Stomach (tissue), 9 donors: ENCODE results near the gene STK17A. TPM values are rescaled to one million over a fixed set of nuclear protein-coding genes. Genes with fewer than 3 reads are reported as not detected.

ENCODE experiments used
- DNase-seq, 2 donors: peaks; one replicate each; pipeline versions ENCODE4 v3.0.0 to v3.0.0-alpha.2; 2013 to 2019
- H3K27ac ChIP-seq, 5 donors: fragments of 200-600 bp in 4 of 5; sonication (generic) in 4 of 5; one replicate each; pipeline ENCODE4 v1.5.1; 2013 to 2019; ENCODE audit warnings: mild to moderate bottlenecking in 1 of 5, moderate library complexity in 1 of 5
- H3K27me3 ChIP-seq, 3 donors: fragments of 200-600 bp; sonication (generic); one replicate each; pipeline ENCODE4 v1.5.1; 2017 to 2019; ENCODE audit warnings: mixed run types in 1 of 3
- H3K36me3 ChIP-seq, 4 donors: fragments of 200-600 bp; sonication (generic); 1 replicate in 3 of 4; 2 replicates in 1 of 4; pipeline ENCODE4 v1.5.1; 2016 to 2019
- H3K4me1 ChIP-seq, 4 donors: fragments of 200-600 bp; sonication (generic); one replicate each; pipeline ENCODE4 v1.5.1; 2016 to 2019
- H3K4me3 ChIP-seq, 4 donors: fragments of 200-600 bp; sonication (generic) in 3 of 4; one replicate each; pipeline ENCODE4 v1.5.1; 2016 to 2019; ENCODE audit warnings: mild to moderate bottlenecking in 1 of 4
- H3K9me3 ChIP-seq, 4 donors: fragments of 200-600 bp; sonication (generic); one replicate each; pipeline ENCODE4 v1.5.1; 2016 to 2019
- CTCF ChIP-seq, 7 experiments: fragments of 450-650 bp in 4 of 7; fragments of 200-600 bp in 3 of 7; sonication (generic) in 3 of 7; IDR thresholded peaks; one replicate each; pipeline ENCODE4 v1.5.1; 2016 to 2019; ENCODE audit warnings: antibody characterized with exemption in 7 of 7, control low read depth in 2 of 7, mild to moderate bottlenecking in 1 of 7
- EP300 ChIP-seq: sonication (generic); formaldehyde crosslinking; IDR thresholded peaks from one replicate; pipeline ENCODE4 v1.6.1; 2017; ENCODE audit warnings: antibody characterized with exemption
- POLR2A ChIP-seq, 4 donors: fragments of 450-650 bp; IDR thresholded peaks; one replicate each; pipeline ENCODE4 v1.6.1; 2016; ENCODE audit warnings: antibody characterized with exemption in 4 of 4, control low read depth in 2 of 4, mild to moderate bottlenecking in 1 of 4, moderate library complexity in 1 of 4
- POLR2AphosphoS5 ChIP-seq, 3 donors: sonication (generic); formaldehyde crosslinking; IDR thresholded peaks; one replicate each; pipeline ENCODE4 v1.6.1; 2016; ENCODE audit warnings: antibody characterized with exemption in 3 of 3
- WGBS, 5 donors: extraction: QIAGEN DNeasy Blood & Tissue Kit in 3 of 5; methylation state at CpG; one replicate each; pipeline versions ENCODE4 v1.1.5 to v1.1.7; 2013 to 2018; 5-methylcytosine and 5-hydroxymethylcytosine counted together
- intact Hi-C: fragments of 100-400 bp; cut with DNase I; formaldehyde crosslinking; loops from one replicate; pipeline ENCODE4 v1.15.1; 2023; ENCODE audit warnings: low total_unique reads
- polyA plus RNA-seq, 3 donors: library from polyadenylated mRNA; stranded (reverse); fragments of 200-250 nt; gene quantifications; one replicate each; pipeline ENCODE4 v1.2.3, GENCODE V29; 2013
- total RNA-seq, 5 donors: library from RNA; depleted of rRNA; stranded (reverse); fragments of >200 nt; gene quantifications; one replicate each; pipeline versions ENCODE4 v1.1.0 to v1.2.3, GENCODE V29; 2014 to 2016
- donor health status: healthy with polysubstance abuse.
- donor health status: Bipolar disorder and iron deficiency.
- donor health status: healthy.

The STK17A gene
- total and polyA plus RNA-seq, 8 donors, result 6.3 to 33.0 (median 27.0) TPM

- WGBS, 5 donors, result 82 to 93% (median 90%) methylated on average over 4 to 6 of the region's 6 CpGs
- H3K27me3 ChIP-seq, result no peaks in the 10 kb centered on the region
- intact Hi-C loops, result no loop called here
- H3K4me1 ChIP-seq, result peaks cover 0 to 16% (median 11%) of the 10 kb centered on the region in 4 donors
- TF ChIP-seq EP300 (no peak), POLR2A (IDR thresholded peaks at IDR 0.05) (no peak), CTCF (IDR thresholded peaks at IDR 0.05) (no peak), POLR2AphosphoS5 (IDR thresholded peaks at IDR 0.05) (no peak)
- H3K9me3 ChIP-seq, result no peaks in the 10 kb centered on the region
- DNase-seq, result no peak
- no peak overlapping the region for H3K27ac ChIP-seq
- no peak overlapping the region for H3K4me3 ChIP-seq
- H3K36me3 ChIP-seq, result no peaks in the 10 kb centered on the region
These were observed 46.9 kb upstream of the STK17A start for GRCh38 chr7:43535810-43536585.

- Histone ChIP-seq H3K4me1 (peaks cover 0 to 16% (median 11%) of the 10 kb centered on the region in 4 donors), H3K4me3 (no peak overlapping the region), H3K9me3 (no peaks in the 10 kb centered on the region), H3K27ac (no peak overlapping the region), H3K27me3 (no peaks in the 10 kb centered on the region), H3K36me3 (no peaks in the 10 kb centered on the region)
- TF ChIP-seq POLR2A (IDR thresholded peaks at IDR 0.05), result no peak
- TF ChIP-seq EP300, result no peak
- TF ChIP-seq CTCF (IDR thresholded peaks at IDR 0.05), result no peak
- no peak for TF ChIP-seq POLR2AphosphoS5 (IDR thresholded peaks at IDR 0.05)
- no peak for DNase-seq
- WGBS, 5 donors, result 45 to 84% (median 63%) methylated on average over 15 of the region's 15 CpGs
- intact Hi-C loops, result no loop called here
These were observed 46.1 kb upstream of the STK17A start for GRCh38 chr7:43536773-43537172.

- TF ChIP-seq POLR2AphosphoS5 (IDR thresholded peaks at IDR 0.05) (no peak), EP300 (no peak), CTCF (IDR thresholded peaks at IDR 0.05) (no peak), POLR2A (IDR thresholded peaks at IDR 0.05) (no peak)
- H3K27me3 ChIP-seq, result no peaks in the 10 kb centered on the region
- intact Hi-C loops, result no loop called here
- WGBS, 5 donors, result 73 to 85% (median 82%) methylated on average over 9 of the region's 9 CpGs
- DNase-seq, result no peak
- H3K4me3 ChIP-seq, result no peak overlapping the region
- H3K9me3 ChIP-seq, result no peaks in the 10 kb centered on the region
- H3K4me1 ChIP-seq, result peaks cover 0 to 16% (median 11%) of the 10 kb centered on the region in 4 donors
- no peaks in the 10 kb centered on the region for H3K36me3 ChIP-seq
- no peak overlapping the region for H3K27ac ChIP-seq
These were observed 45.0 kb upstream of the STK17A start for GRCh38 chr7:43537765-43538403.

GRCh38 chr7:43538404-43538771 lies 44.5 kb upstream of the STK17A start:
- Histone ChIP-seq H3K4me3 (no peak overlapping the region), H3K4me1 (peaks cover 0 to 14% (median 11%) of the 10 kb centered on the region in 4 donors), H3K27ac (no peak overlapping the region), H3K36me3 (no peaks in the 10 kb centered on the region), H3K9me3 (no peaks in the 10 kb centered on the region), H3K27me3 (no peaks in the 10 kb centered on the region)
- no peak for DNase-seq
- intact Hi-C loops, result no loop called here
- 72 to 81% (median 76%) methylated on average over 4 of the region's 4 CpGs for WGBS, 5 donors
- TF ChIP-seq POLR2A (IDR thresholded peaks at IDR 0.05), result no peak
- no peak for TF ChIP-seq EP300
- no peak for TF ChIP-seq CTCF (IDR thresholded peaks at IDR 0.05)
- TF ChIP-seq POLR2AphosphoS5 (IDR thresholded peaks at IDR 0.05), result no peak
